ENCODE results near the gene TMEM87A.

- no peak for TF ChIP-seq CTCF (IDR thresholded peaks at IDR 0.05)
- TF ChIP-seq POLR2A (IDR thresholded peaks at IDR 0.05) = no peak
These were observed 2.7 kb downstream of the TMEM87A start for GRCh38 chr15:42270551-42270950.

All from thyroid gland (tissue), 4 donors.